Fibroblast of skin of left quadriceps (primary cell): ENCODE data around the gene GFRA1.
"Not testable (repeated sequence)": the region's sequence is repeated elsewhere in the genome, so short reads cannot be mapped to it uniquely, and the experiment has no call there.

Experiments
- DNase-seq, 2 experiments: peaks; one replicate each; pipeline ENCODE4 v3.0.0-alpha.2; 2013; ENCODE audit warnings: low read depth in 2 of 2

GFRA1 gene

GRCh38 chr10:116070743-116071320 is 202.2 kb downstream of the GFRA1 start:
- no peak for DNase-seq

DNA sequence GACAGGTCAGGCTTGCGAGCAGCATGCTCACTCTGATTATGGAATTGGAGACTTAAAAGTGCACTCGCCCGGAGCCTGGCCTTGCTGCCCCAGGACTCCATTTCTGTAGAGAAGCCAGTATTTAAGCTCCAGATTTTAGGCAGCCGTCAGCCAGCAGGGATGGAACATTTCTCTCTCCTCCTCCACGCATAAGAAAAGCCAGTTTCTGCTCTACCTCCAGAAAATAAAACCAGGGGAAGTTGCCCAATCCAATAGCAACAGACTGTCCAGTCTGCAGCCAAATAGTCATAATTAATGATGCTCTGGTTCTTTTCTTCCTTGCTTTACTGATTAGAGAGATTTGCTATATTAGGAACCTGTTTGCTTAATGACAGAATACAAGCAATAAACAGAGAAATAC is 203.2 kb downstream of the GFRA1 start:
- DNase-seq = no peak

- no peak for DNase-seq
These were observed 205.2 kb downstream of the GFRA1 start for GRCh38 chr10:116067825-116068224.

DNA sequence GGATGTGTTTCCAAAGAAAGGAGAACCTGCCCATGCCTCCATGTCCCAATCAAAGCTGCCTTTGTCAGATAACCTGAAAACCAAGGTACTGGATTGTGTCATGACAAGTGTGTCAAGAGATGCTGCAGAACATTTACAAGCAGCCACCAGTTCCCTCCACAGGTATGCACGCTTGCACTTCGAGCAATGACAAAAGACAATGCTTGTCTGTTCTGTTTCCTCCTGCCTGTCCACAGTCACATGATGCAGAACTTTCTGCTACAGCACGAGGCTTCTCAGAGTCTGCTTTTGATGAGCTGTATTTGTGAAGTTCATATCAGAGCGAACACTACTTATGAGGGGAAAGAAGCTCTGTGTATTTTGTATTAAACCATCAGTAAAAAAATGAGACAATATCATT is 209.9 kb downstream of the GFRA1 start:
- no peak for DNase-seq

DNA sequence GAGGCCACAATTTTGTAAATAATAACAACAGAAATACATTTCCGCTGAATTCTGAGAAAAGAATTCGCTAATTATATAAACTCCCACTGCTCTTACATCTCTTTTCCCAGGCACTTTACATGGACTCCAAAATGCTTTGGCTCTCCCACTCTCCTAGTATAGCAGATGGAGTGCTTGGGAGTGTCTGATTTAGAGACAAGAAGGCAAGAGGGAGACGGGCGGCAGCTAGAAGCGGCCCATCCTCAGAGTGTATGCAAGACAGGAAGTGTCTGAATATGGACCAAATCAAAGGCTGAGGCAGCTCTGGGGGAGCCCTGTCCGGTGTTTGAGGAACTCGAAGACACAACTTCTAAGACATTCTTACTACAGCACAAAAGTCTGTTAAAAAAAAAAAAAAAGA is 212.1 kb downstream of the GFRA1 start:
- DNase-seq = no peak

- DNase-seq = no peak
These were observed 213.7 kb downstream of the GFRA1 start for GRCh38 chr10:116059320-116059719.

GRCh38 chr10:116056445-116057293 is 216.3 kb downstream of the GFRA1 start:
- DNase-seq = no peak

DNA sequence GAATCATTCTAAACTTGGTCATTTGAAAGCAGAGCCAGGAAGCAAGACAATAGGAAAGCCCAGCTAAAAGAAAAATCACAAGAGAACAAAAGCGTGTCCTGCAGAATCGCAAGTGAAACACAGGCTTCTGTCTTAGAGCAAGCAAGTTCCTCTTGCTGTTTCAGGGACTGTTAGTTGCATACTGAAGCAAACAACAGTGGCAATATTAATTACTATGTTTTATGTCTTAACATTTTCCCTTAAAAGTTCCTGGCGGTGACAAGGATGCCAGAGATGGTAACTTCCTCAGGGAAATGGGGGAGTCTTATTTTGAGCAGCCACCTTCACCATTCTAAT is 217.1 kb downstream of the GFRA1 start:
- no peak for DNase-seq

DNA sequence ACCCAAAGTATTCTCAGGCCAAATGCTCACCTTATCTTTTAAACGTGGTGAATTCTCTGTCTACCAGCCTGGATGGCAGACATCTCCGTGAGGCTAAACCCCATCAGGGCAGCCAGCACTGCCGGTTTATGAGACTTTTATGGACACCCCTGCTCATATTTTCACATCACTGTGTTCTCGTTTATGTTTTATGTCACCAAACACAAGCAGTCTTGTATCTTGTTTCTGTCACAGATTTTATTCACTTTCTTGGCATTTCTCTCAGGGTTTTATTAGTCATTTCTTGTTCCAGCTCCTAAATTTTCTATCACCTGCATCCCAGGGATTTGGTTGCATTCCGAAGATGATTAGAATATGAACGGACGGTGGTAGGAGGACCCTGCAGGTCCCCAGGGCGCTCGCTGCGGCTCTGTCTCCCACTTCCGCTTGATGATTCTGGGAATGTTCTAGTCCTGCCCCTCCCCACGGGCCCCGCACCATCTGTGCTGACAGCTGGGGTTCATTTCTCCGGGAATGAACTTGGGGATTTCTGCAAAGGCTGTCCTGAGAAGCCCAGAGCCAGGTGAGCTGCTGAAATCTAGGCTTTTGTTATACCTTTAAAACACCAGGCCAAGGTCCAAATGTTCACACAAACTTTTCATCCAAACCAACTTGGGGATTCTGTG is 217.6 kb downstream of the GFRA1 start:
- no peak for DNase-seq

DNA sequence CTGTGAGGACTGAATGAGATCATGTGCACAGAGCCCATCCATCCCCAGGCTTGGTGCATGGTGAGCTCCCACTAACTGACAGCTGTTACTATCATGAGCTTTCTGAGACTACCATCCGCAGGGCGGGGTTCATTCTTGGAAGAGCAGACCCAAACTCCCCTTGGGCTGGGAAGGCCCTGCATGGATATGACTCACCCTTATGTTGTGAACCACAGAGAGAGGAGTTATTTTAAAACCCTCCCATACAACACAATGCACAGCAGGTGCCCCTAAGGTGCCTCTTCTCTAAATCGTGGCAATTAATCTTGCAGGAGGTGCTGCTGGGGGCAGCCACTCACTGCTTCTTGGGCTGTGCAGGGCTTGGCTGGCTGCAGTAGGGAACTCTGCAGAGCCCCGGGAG is 219.1 kb downstream of the GFRA1 start:
- DNase-seq = no peak

- not testable (repeated sequence) for DNase-seq
These were observed 219.8 kb downstream of the GFRA1 start for GRCh38 chr10:116053009-116053730.

GRCh38 chr10:116052522-116052921 is 220.5 kb downstream of the GFRA1 start:
- DNase-seq = not testable (repeated sequence)

DNA sequence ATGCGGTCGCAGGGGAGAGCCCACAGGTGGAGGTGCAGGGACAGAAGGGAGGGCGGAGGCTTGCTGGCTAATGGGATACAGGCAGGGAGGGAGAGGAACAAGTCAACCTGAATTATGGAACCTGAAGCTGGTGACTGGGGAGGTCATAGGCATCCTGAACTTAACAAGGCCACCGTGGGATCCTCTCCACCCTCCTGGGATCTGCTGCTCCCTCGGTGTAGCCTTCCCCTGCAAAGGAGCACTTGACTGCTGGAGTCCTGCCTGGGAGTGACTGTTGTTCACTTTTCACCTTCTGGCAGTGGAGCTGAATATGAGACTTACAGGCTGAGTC is 223.1 kb downstream of the GFRA1 start:
- no peak for DNase-seq

GRCh38 chr10:116049158-116049973 is 223.6 kb downstream of the GFRA1 start:
- DNase-seq = no peak

DNA sequence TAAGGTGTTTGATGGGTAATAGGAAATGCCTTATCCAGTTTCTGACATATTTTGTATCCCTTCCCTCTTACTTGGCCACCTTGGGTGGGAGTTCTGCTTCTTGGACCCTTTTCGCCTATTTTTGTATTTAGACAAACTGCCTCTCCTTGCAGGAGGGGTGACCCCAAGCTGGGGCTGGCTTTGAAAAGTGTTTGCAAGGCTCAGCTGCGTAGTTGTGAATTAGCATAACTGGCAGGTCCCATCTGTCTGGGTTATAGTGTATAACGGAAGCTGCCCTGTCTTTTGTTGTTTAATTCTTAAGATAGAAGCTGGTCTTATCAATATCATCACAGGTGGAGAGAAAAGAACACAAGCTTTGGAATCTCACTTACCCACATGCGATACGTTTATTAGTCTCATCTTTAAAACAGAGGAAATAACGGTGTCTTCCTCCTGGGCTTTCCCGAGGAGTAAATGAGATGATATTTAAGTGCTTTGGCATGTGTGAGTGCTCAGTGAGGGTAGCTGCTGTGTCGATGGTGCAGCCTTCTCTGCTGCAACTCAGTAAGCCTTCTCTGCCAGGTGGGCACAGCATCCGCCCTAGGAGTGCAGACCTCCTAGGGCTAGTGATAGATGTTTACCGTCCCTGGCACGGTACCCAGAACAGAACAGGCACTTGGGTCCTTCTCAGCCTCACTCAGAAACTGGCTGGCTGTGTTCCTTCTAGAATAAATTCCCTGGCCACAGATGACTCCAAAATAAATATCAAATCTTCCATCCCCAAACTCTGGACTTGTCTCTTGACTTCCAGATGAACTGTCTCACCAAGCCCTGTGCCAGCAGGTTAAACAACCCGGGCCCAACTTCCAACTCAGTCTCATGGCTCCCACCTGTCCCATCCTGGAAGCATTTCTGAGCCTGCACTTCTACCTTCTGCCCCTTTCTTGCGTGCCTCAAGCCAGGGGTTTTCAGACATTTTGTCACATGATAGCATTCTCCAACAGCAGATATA is 227.3 kb downstream of the GFRA1 start:
- DNase-seq = no peak

GRCh38 chr10:116044801-116045248 is 228.2 kb downstream of the GFRA1 start:
- DNase-seq = peak; percentile 14 to 19

DNA sequence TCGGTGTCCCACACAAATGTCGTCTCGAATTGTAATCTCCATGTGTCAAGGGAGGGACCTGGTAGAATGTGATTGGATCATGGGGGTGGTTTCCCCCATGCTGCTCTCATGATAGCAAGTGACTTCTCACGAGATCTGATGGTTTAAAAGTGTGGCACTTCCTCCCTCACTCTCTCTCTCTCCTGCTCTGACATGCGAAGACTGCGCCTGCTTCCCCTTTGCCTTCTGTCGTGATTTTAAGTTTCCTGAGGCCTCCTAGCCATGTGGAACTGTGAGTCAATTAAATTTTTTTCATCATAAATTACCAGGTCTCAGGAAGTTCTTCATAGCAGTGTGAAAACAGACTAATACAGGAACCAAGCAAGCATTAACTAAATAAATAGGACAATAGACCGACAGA is 229.1 kb downstream of the GFRA1 start:
- no peak for DNase-seq

GRCh38 chr10:116043304-116043703 is 229.7 kb downstream of the GFRA1 start:
- no peak for DNase-seq

DNA sequence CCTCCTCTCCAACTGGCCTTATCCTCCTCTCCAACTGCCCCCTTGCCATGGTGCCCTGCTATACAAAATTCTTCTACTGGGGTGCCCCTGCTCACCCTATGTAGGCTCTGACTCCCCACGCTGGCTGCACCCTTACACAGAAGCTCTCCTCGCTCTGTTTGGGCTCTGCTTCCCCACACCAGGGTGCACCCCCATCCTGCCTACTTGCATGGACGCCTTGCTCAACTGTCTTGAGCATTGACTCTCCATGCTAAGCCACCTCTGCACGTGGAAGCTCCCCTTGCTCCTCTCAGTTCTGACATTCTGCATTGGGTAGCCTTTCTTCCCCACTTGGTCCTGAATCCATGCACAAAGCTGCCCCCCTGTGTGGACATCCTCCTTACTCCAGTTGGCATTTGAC is 231.1 kb downstream of the GFRA1 start:
- DNase-seq = no peak

GRCh38 chr10:116039612-116040011 is 233.4 kb downstream of the GFRA1 start:
- no peak for DNase-seq
